Fibroblast of lung (primary cell): Measurements from ENCODE around the gene SYNJ2. TPM values are rescaled to one million over a fixed set of nuclear protein-coding genes. Genes with fewer than 3 reads are reported as not detected.

Experiments
- DNase-seq, 2 donors: peaks; one replicate each; pipeline versions ENCODE4 v3.0.0 to v3.0.0-alpha.2; 2010; ENCODE audit warnings: low read depth in 2 of 2
- H2AFZ ChIP-seq: 2 replicates; pipeline ENCODE4 v1.5.1; 2012; ENCODE audit warnings: low read length, control low read depth, inconsistent platforms
- H3K27ac ChIP-seq: 2 replicates; pipeline ENCODE4 v1.5.1; 2011; ENCODE audit warnings: low read length, control low read depth; ENCODE audit not compliant: insufficient read depth
- H3K27me3 ChIP-seq: 2 replicates; pipeline ENCODE4 v1.5.1; 2011; ENCODE audit warnings: mild to moderate bottlenecking, low read length; ENCODE audit not compliant: control insufficient read depth, insufficient read depth
- H3K36me3 ChIP-seq: 2 replicates; pipeline ENCODE4 v1.5.1; 2011; ENCODE audit warnings: low read length; ENCODE audit not compliant: control insufficient read depth, insufficient read depth
- H3K4me1 ChIP-seq: 2 replicates; pipeline ENCODE4 v1.5.1; 2011; ENCODE audit warnings: low read length; ENCODE audit not compliant: control insufficient read depth, insufficient read depth; ENCODE audit errors: extremely low read depth
- H3K4me2 ChIP-seq: 2 replicates; pipeline ENCODE4 v1.5.1; 2011; ENCODE audit warnings: low read length, control low read depth; ENCODE audit not compliant: insufficient read depth; ENCODE audit errors: extremely low read depth
- H3K4me3 ChIP-seq, 4 experiments: fragments of 200-600 bp in 1 of 4; sonication (generic) in 1 of 4; replicated peaks in 1 of 4; 2 replicates each; pipeline ENCODE4 v1.5.1; 2011 to 2016; ENCODE audit warnings: low read length in 4 of 4, low read depth in 3 of 4, mild to moderate bottlenecking in 3 of 4, control low read depth in 2 of 4, inconsistent platforms in 1 of 4, mixed read lengths in 1 of 4; ENCODE audit not compliant: insufficient read depth in 1 of 4; ENCODE audit errors: control extremely low read depth in 1 of 4
- H3K79me2 ChIP-seq: 2 replicates; pipeline ENCODE4 v1.5.1; 2012; ENCODE audit warnings: mild to moderate bottlenecking, low read length, inconsistent platforms; ENCODE audit not compliant: control insufficient read depth, insufficient read depth
- H3K9ac ChIP-seq: 2 replicates; pipeline ENCODE4 v1.5.1; 2011; ENCODE audit warnings: mild to moderate bottlenecking, low read length, control low read depth; ENCODE audit not compliant: insufficient read depth
- H3K9me3 ChIP-seq: 2 replicates; pipeline ENCODE4 v1.5.1; 2012; ENCODE audit warnings: low read depth, low read length; ENCODE audit not compliant: control insufficient read depth, insufficient read depth
- H4K20me1 ChIP-seq: 2 replicates; pipeline ENCODE4 v1.5.1; 2011; ENCODE audit warnings: low read length; ENCODE audit not compliant: control insufficient read depth, insufficient read depth; ENCODE audit errors: extremely low read depth
- CTCF ChIP-seq, 2 donors: IDR thresholded peaks in 1 of 2; conservative IDR thresholded peaks in 1 of 2; 1 replicate in 1 of 2; 2 replicates in 1 of 2; pipeline ENCODE4 v1.5.1; 2011 to 2012; ENCODE audit warnings: low read length in 2 of 2, control low read depth in 1 of 2, inconsistent platforms in 1 of 2, low read depth in 1 of 2, mild to moderate bottlenecking in 1 of 2
- EZH2 ChIP-seq: IDR thresholded peaks from 2 replicates; pipeline ENCODE4 v1.5.1; 2012; ENCODE audit warnings: low read length, control low read depth, mild to moderate bottlenecking; ENCODE audit errors: missing control alignments
- polyA plus RNA-seq, 2 donors: library from polyadenylated mRNA; depleted of rRNA in 1 of 2; stranded (reverse) in 1 of 2; unstranded in 1 of 2; fragments of >200 nt; gene quantifications; 2 replicates each; pipeline ENCODE4 v1.2.1, GENCODE V29; 2011 to 2012; ENCODE audit warnings: missing spikeins in 1 of 2
- total RNA-seq: library from RNA; depleted of rRNA; stranded (reverse); fragments of >200 nt; gene quantifications from 2 replicates; pipeline ENCODE4 v1.2.1, GENCODE V29; 2014

Gene SYNJ2
- total and polyA plus RNA-seq, 2 donors (not counting 1 experiment from before 2014, with no cell fraction given), result 23.5 to 57.3 TPM

GRCh38 chr6:158040051-158040803, 58.6 kb downstream of the SYNJ2 start:
- Histone ChIP-seq H3K9ac (peak overlapping the region; percentile 58), H3K4me3 (peak overlapping the region in 2 of 4 experiments; percentile 3 to 30), H2AFZ (no peak overlapping the region)

GRCh38 chr6:158040804-158041347, 59.2 kb downstream of the SYNJ2 start:
- Histone ChIP-seq H3K4me3 (peak overlapping the region in 2 of 4 experiments; percentile 3 to 30), H2AFZ (no peak overlapping the region), H3K79me2 (peaks cover 49% of the 10 kb centered on the region), H3K9me3 (no peaks in the 10 kb centered on the region), H4K20me1 (no peaks in the 10 kb centered on the region), H3K4me1 (peaks cover 37% of the 10 kb centered on the region), H3K27ac (peak overlapping the region; percentile 96), H3K36me3 (peaks cover 33% of the 10 kb centered on the region), H3K27me3 (no peaks in the 10 kb centered on the region), H3K9ac (peak overlapping the region; percentile 58), H3K4me2 (peak overlapping the region; percentile 80)
- TF ChIP-seq EZH2 (no peak), CTCF (conservative IDR thresholded peaks at IDR 0.05 in 1 of 2, IDR thresholded peaks at IDR 0.05 in 1 of 2; ENCODE audit: low read depth in 1 of 2, low read length in 2 of 2) (no peak)
- DNase-seq, result peak; percentile 76 to 84

More at GRCh38 chr6:158040051-158040803, 58.6 kb downstream of the SYNJ2 start:
- H3K27ac ChIP-seq, result peak overlapping the region; percentile 96
- no peaks in the 10 kb centered on the region for H4K20me1 ChIP-seq
- H3K79me2 ChIP-seq, result peaks cover 53% of the 10 kb centered on the region
- no peaks in the 10 kb centered on the region for H3K9me3 ChIP-seq
- no peaks in the 10 kb centered on the region for H3K27me3 ChIP-seq
- H3K4me2 ChIP-seq, result peak overlapping the region; percentile 80
- TF ChIP-seq CTCF (conservative IDR thresholded peaks at IDR 0.05 in 1 of 2, IDR thresholded peaks at IDR 0.05 in 1 of 2; ENCODE audit: low read depth in 1 of 2, low read length in 2 of 2) (no peak), EZH2 (no peak)
- peak; percentile 97 to 100 for DNase-seq
- peaks cover 31% of the 10 kb centered on the region for H3K36me3 ChIP-seq
- H3K4me1 ChIP-seq, result peaks cover 37% of the 10 kb centered on the region

GRCh38 chr6:158041370-158041769, 59.7 kb downstream of the SYNJ2 start:
- Histone ChIP-seq H3K9me3 (no peaks in the 10 kb centered on the region), H3K27me3 (no peaks in the 10 kb centered on the region), H3K4me2 (peak overlapping the region; percentile 80), H3K27ac (peak overlapping the region; percentile 96), H3K4me3 (no peak overlapping the region), H3K79me2 (peaks cover 44% of the 10 kb centered on the region), H3K4me1 (peaks cover 37% of the 10 kb centered on the region), H3K9ac (peak overlapping the region; percentile 58), H4K20me1 (no peaks in the 10 kb centered on the region), H3K36me3 (peaks cover 34% of the 10 kb centered on the region), H2AFZ (no peak overlapping the region)
- DNase-seq, result no peak
- no peak for TF ChIP-seq EZH2
- TF ChIP-seq CTCF (conservative IDR thresholded peaks at IDR 0.05 in 1 of 2, IDR thresholded peaks at IDR 0.05 in 1 of 2; ENCODE audit: low read depth in 1 of 2, low read length in 2 of 2), result no peak
